GM12872 (cell line): ENCODE results near the gene LYRM7.

Experiments
- CTCF ChIP-seq: IDR thresholded peaks from 3 replicates; pipeline ENCODE4 v1.5.1; 2011; ENCODE audit warnings: low read depth, mild to moderate bottlenecking, low read length, moderate library complexity; ENCODE audit not compliant: insufficient read depth

Gene LYRM7

DNA sequence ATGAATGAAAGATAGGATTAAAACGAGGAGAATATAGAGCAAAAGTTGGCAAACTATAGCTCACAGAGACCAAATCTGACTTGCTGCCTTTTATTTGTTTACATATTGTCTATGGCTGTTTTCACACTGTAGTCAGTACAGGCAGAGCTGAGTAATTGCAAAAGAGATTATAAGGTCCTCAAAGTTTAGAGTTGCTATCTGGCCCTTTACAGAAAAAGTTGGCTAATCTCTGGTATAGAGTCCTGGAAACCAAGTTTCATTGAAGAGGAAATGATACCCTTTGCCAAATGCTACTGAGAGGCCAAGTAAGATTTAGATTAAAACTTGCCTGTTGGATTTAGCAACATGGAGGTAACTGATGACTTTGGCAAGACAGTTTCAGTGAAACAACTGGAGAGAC is 36.0 kb downstream of the LYRM7 start:
- no peak for TF ChIP-seq CTCF

DNA sequence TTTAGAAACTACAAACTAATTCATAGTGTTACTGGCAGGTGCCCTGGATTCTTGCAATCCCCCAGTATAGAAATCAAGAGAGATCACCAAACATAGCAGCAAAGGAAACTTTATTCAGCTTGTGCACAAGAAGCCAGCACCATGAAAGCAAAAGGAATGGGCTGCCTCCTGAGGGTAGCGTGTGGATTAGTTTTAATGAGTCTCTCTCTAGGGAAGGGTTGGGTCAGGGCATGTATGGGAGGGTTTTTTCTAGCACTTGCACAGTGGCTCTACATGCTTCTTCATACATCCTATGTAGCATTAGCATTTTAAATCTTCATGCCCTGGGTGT is 38.4 kb downstream of the LYRM7 start:
- no peak for TF ChIP-seq CTCF

GRCh38 chr5:131209506-131210150 is 38.9 kb downstream of the LYRM7 start:
- no peak for TF ChIP-seq CTCF

DNA sequence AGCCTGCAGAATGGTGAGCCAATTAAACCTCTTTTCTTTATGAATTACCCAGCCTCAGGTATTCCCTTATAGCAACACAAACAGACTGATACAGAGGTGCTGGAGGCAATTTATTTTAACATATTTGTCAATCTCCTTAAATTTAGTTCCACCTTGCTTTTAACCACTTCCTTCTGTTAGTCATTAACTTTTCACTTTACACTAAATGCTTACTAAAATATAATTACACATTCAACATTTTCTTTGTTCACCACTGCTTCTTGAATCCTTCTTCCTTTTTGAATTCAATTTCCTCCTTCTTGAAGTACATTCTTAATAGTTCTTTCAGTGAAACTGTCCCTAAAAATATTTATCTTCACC is 39.4 kb downstream of the LYRM7 start:
- no peak for TF ChIP-seq CTCF

DNA sequence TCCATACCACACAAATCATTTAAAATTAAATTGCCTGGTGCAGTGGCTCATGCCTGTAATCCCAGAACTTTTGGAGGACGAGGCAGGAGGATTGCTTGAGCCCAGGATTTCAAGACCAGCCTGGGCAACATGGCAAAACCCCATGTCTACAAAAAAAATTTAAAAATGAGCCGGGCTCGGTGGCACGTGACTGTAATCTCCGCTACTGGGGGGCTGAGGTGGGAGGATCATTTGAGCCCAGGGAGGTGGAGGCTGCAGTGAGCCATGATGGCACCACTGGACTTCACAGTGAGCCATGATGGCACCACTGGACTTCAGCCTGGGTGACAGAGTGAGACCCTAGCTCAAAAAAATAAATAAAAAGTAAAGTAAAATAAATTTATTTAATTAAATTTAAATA is 40.9 kb downstream of the LYRM7 start:
- TF ChIP-seq CTCF = no peak

DNA sequence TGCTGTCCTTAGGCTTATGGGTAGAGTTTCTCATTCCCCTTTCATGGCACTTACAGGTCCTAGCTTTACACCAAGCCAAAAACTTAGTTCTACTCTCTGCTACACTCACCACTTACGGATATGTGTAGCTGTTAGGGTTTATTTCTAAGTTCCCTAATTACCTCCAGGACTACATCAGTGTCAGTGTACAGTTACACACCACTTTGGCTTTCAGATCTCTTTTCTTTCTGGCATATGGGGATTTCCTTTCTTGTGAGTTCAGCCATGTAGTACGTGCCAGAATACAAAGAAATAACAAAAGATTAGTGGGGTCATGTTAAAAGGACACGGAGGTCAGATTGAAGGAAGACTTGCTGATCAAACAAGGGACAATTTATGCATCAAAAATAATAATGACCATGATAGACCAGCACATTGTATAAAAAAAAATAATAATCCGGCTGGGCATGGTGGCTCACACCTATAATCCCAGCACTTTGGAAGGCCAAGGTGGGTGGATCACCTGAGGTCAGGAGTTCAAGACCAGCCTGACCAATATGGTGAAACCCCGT is 41.8 kb downstream of the LYRM7 start:
- TF ChIP-seq CTCF = no peak

DNA sequence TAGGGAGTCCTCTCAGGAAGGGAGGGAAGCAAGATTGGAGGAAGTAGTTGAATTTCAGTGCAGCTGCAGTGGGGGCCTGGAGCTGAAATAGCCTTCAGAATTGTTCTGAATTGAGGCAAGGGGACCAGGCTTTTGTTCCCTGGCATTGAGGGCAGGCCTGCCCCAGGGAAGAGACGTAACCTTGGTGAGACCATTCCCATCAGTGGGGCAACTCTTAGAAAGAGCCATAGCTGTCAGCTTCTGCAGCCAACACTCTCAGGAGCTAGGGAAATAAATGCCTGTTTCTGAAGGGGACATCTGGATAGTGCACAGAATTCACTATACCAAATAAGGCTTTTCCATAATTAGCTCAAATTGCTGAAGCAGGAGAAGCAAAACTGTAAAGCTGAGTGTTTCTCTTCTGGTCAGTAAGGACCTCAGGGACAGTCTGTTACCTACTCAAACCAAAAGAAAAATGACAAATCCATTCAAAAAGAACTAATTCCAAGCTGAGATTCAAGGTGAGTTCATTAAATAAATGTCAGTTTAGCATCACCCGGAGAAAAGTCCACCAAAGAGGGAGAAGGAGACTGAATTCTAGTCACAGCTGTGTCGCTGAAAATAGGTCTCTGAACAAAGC is 44.0 kb downstream of the LYRM7 start:
- no peak for TF ChIP-seq CTCF
